GM23338 (cell line): Measurements from ENCODE around the gene TPM2. TPM values are rescaled to one million over a fixed set of nuclear protein-coding genes. Genes with fewer than 3 reads are reported as not detected.

Experiments
- ATAC-seq: fragments of 200-7000 bp; cut with Tn5 transposase; 3 replicates; pipeline ENCODE4 v1.9.1; 2020
- DNase-seq: peaks from one replicate; pipeline ENCODE4 v3.0.0-alpha.2; 2015; ENCODE audit warnings: low spot score
- H2AFZ ChIP-seq: fragments of 200-600 bp; sonication (generic); 2 replicates; pipeline ENCODE4 v1.8.0; 2016; ENCODE audit warnings: antibody characterized with exemption, mild to moderate bottlenecking, moderate library complexity
- H3F3A ChIP-seq: fragments of 200-600 bp; sonication (generic); replicated peaks from 2 replicates; pipeline ENCODE4 v1.8.0; 2017; ENCODE audit warnings: antibody characterized with exemption, mixed run types, low read depth
- H3K27ac ChIP-seq: fragments of 200-600 bp; sonication (generic); 2 replicates; pipeline ENCODE4 v1.6.1; 2016; ENCODE audit warnings: low read depth
- H3K27me3 ChIP-seq: fragments of 200-600 bp; sonication (generic); 2 replicates; pipeline ENCODE4 v1.8.0; 2016; ENCODE audit warnings: mild to moderate bottlenecking, mixed run types, moderate library complexity; ENCODE audit not compliant: insufficient read depth
- H3K36me3 ChIP-seq: fragments of 200-600 bp; sonication (generic); 2 replicates; pipeline ENCODE4 v1.8.0; 2016; ENCODE audit warnings: mild to moderate bottlenecking; ENCODE audit not compliant: insufficient read depth
- H3K4me1 ChIP-seq: fragments of 200-600 bp; sonication (generic); 2 replicates; pipeline ENCODE4 v1.8.0; 2016; ENCODE audit warnings: mild to moderate bottlenecking, moderate library complexity; ENCODE audit not compliant: insufficient read depth
- H3K4me2 ChIP-seq: fragments of 200-600 bp; sonication (generic); 2 replicates; pipeline ENCODE4 v1.7.1; 2017; ENCODE audit warnings: mixed run types
- H3K4me3 ChIP-seq: fragments of 200-600 bp; sonication (generic); 2 replicates; pipeline ENCODE4 v1.6.1; 2016; ENCODE audit warnings: mixed run types
- H3K79me2 ChIP-seq: fragments of 200-600 bp; sonication (generic); replicated peaks from 2 replicates; pipeline ENCODE4 v1.8.0; 2017; ENCODE audit warnings: mild to moderate bottlenecking; ENCODE audit not compliant: insufficient read depth
- H3K9me2 ChIP-seq: fragments of 200-600 bp; sonication (generic); 2 replicates; pipeline ENCODE4 v1.8.0; 2017; ENCODE audit not compliant: insufficient read depth
- H4K20me1 ChIP-seq: fragments of 200-600 bp; sonication (generic); replicated peaks from 2 replicates; pipeline ENCODE4 v1.8.0; 2017; ENCODE audit warnings: mild to moderate bottlenecking; ENCODE audit not compliant: insufficient read depth
- H3K27ac Mint-ChIP-seq: 2 replicates; pipeline ENCODE4 v1.8.0; 2020; ENCODE audit warnings: inconsistent platforms, mild to moderate bottlenecking, moderate library complexity, mixed read lengths
- H3K27me3 Mint-ChIP-seq: 3 replicates; pipeline ENCODE4 v1.8.0; 2022; ENCODE audit warnings: low read depth, mild to moderate bottlenecking, moderate library complexity, mixed read lengths, inconsistent platforms; ENCODE audit not compliant: insufficient read depth, poor library complexity
- H3K36me3 Mint-ChIP-seq: 3 replicates; pipeline ENCODE4 v1.8.0; 2021; ENCODE audit warnings: low read depth, mild to moderate bottlenecking, inconsistent platforms, moderate library complexity, mixed read lengths
- H3K4me1 Mint-ChIP-seq: 3 replicates; pipeline ENCODE4 v1.8.0; 2020; ENCODE audit warnings: mild to moderate bottlenecking, inconsistent platforms, mixed read lengths
- H3K4me3 Mint-ChIP-seq: 3 replicates; pipeline ENCODE4 v1.8.0; 2021; ENCODE audit warnings: moderate library complexity, mild to moderate bottlenecking, inconsistent platforms, mixed read lengths
- H3K9me3 Mint-ChIP-seq: 3 replicates; pipeline ENCODE4 v1.8.0; 2020; ENCODE audit warnings: moderate library complexity, mild to moderate bottlenecking, inconsistent platforms, mixed read lengths
- EZH2 ChIP-seq: fragments of 200-600 bp; sonication (generic); IDR thresholded peaks from one replicate; pipeline ENCODE4 v1.8.0; 2017; ENCODE audit warnings: antibody characterized with exemption, mild to moderate bottlenecking, low read depth; ENCODE audit not compliant: unreplicated experiment
- JUNB ChIP-seq: IDR thresholded peaks from one replicate; pipeline ENCODE4 v1.6.1; 2016; ENCODE audit warnings: antibody characterized with exemption; ENCODE audit not compliant: unreplicated experiment
- NANOG ChIP-seq: IDR thresholded peaks from 2 replicates; pipeline ENCODE4 v1.6.1; 2016; ENCODE audit warnings: antibody characterized with exemption, borderline replicate concordance
- POLR2AphosphoS5 ChIP-seq: IDR thresholded peaks from 2 replicates; pipeline ENCODE4 v1.6.1; 2016; ENCODE audit warnings: antibody characterized with exemption, low read depth
- STAT1 ChIP-seq: IDR thresholded peaks from one replicate; pipeline ENCODE4 v1.6.1; 2016; ENCODE audit warnings: antibody characterized with exemption; ENCODE audit not compliant: unreplicated experiment
- ZNF114 ChIP-seq: fragments of 250-450 bp; sonication (Bioruptor Pico); IDR thresholded peaks from 2 replicates; pipeline ENCODE4 v1.5.0; 2020; ENCODE audit warnings: mild to moderate bottlenecking, moderate library complexity
- ZNF331 ChIP-seq: fragments of 250-450 bp; sonication (Bioruptor Pico); IDR thresholded peaks from 2 replicates; pipeline ENCODE4 v1.5.0; 2020; ENCODE audit warnings: low read depth, mild to moderate bottlenecking, moderate library complexity
- polyA plus RNA-seq: library from polyadenylated mRNA; unstranded; fragments of >200 nt; fragmentation: Nextera tagmentation; extraction: Ambion mirVana; gene quantifications from 2 replicates; pipeline ENCODE4 v1.2.1, GENCODE V29; 2016
- total RNA-seq: library from RNA; depleted of rRNA; stranded (reverse); fragments of >200 nt; shearing (Covaris generic); gene quantifications from 2 replicates; pipeline ENCODE4 v1.2.3, GENCODE V29; 2014
- TF ChIP-seq, protein P1 (sequence below), 2 experiments: fragments of 200-600 bp in 1 of 2; sonication (generic) in 1 of 2; conservative IDR thresholded peaks; 2 replicates each; pipeline versions ENCODE4 v1.5.1 to v1.6.1; 2016 to 2017; ENCODE audit warnings: antibody characterized with exemption in 2 of 2, low read depth in 2 of 2, mild to moderate bottlenecking in 2 of 2, moderate library complexity in 1 of 2
- TF ChIP-seq, protein P2 (sequence below): fragments of 250-450 bp; sonication (Bioruptor Pico); IDR thresholded peaks from 2 replicates; pipeline ENCODE4 v1.5.0; 2020; ENCODE audit warnings: mild to moderate bottlenecking, moderate library complexity

TPM2 gene
- total and polyA plus RNA-seq, 2 experiments from 2014 or later = 116 to 488 TPM

DNA sequence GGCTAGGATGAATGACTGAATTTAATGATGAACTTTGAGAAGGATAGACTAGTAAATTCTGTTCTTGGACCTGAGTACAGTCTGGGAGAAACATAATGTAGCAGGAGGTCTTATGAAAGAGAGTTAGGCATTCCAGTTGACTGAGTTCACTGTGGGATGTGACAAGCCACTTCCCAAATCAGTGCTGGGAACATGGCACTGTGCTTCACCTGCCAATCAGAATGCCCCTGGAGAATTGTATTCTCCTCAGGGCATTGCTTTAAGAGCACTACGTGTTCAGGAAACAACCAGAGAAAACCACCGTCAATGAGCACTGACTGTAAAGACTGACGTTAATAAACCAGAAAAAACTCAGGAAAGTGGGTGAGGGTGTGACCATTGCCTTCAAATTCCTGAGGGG lies 30.4 kb downstream of the TPM2 start:
- H2AFZ ChIP-seq = no peak overlapping the region
- no peak for ATAC-seq
- peaks cover 24% of the 10 kb centered on the region; the same call in 1 of the 2 replicates for H3F3A ChIP-seq
- H3K4me2 ChIP-seq = peak overlapping the region; percentile 92
- H3K27me3 ChIP-seq = peaks cover 4% of the 10 kb centered on the region; the same call in 1 of the 2 replicates
- peak overlapping the region; percentile 97 for H3K4me3 ChIP-seq
- TF ChIP-seq STAT1 (no peak), ZNF331 (CRISPR knock-in tag) (no peak), NANOG (no peak), JUNB (no peak), EZH2 (no peak), ZNF114 (CRISPR knock-in tag) (no peak), POLR2AphosphoS5 (no peak)
- TF ChIP-seq, protein P1, sequence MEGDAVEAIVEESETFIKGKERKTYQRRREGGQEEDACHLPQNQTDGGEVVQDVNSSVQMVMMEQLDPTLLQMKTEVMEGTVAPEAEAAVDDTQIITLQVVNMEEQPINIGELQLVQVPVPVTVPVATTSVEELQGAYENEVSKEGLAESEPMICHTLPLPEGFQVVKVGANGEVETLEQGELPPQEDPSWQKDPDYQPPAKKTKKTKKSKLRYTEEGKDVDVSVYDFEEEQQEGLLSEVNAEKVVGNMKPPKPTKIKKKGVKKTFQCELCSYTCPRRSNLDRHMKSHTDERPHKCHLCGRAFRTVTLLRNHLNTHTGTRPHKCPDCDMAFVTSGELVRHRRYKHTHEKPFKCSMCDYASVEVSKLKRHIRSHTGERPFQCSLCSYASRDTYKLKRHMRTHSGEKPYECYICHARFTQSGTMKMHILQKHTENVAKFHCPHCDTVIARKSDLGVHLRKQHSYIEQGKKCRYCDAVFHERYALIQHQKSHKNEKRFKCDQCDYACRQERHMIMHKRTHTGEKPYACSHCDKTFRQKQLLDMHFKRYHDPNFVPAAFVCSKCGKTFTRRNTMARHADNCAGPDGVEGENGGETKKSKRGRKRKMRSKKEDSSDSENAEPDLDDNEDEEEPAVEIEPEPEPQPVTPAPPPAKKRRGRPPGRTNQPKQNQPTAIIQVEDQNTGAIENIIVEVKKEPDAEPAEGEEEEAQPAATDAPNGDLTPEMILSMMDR (conservative IDR thresholded peaks at IDR 0.05; ENCODE audit: low read depth in 2 of 2) = no peak
- TF ChIP-seq, protein P2, sequence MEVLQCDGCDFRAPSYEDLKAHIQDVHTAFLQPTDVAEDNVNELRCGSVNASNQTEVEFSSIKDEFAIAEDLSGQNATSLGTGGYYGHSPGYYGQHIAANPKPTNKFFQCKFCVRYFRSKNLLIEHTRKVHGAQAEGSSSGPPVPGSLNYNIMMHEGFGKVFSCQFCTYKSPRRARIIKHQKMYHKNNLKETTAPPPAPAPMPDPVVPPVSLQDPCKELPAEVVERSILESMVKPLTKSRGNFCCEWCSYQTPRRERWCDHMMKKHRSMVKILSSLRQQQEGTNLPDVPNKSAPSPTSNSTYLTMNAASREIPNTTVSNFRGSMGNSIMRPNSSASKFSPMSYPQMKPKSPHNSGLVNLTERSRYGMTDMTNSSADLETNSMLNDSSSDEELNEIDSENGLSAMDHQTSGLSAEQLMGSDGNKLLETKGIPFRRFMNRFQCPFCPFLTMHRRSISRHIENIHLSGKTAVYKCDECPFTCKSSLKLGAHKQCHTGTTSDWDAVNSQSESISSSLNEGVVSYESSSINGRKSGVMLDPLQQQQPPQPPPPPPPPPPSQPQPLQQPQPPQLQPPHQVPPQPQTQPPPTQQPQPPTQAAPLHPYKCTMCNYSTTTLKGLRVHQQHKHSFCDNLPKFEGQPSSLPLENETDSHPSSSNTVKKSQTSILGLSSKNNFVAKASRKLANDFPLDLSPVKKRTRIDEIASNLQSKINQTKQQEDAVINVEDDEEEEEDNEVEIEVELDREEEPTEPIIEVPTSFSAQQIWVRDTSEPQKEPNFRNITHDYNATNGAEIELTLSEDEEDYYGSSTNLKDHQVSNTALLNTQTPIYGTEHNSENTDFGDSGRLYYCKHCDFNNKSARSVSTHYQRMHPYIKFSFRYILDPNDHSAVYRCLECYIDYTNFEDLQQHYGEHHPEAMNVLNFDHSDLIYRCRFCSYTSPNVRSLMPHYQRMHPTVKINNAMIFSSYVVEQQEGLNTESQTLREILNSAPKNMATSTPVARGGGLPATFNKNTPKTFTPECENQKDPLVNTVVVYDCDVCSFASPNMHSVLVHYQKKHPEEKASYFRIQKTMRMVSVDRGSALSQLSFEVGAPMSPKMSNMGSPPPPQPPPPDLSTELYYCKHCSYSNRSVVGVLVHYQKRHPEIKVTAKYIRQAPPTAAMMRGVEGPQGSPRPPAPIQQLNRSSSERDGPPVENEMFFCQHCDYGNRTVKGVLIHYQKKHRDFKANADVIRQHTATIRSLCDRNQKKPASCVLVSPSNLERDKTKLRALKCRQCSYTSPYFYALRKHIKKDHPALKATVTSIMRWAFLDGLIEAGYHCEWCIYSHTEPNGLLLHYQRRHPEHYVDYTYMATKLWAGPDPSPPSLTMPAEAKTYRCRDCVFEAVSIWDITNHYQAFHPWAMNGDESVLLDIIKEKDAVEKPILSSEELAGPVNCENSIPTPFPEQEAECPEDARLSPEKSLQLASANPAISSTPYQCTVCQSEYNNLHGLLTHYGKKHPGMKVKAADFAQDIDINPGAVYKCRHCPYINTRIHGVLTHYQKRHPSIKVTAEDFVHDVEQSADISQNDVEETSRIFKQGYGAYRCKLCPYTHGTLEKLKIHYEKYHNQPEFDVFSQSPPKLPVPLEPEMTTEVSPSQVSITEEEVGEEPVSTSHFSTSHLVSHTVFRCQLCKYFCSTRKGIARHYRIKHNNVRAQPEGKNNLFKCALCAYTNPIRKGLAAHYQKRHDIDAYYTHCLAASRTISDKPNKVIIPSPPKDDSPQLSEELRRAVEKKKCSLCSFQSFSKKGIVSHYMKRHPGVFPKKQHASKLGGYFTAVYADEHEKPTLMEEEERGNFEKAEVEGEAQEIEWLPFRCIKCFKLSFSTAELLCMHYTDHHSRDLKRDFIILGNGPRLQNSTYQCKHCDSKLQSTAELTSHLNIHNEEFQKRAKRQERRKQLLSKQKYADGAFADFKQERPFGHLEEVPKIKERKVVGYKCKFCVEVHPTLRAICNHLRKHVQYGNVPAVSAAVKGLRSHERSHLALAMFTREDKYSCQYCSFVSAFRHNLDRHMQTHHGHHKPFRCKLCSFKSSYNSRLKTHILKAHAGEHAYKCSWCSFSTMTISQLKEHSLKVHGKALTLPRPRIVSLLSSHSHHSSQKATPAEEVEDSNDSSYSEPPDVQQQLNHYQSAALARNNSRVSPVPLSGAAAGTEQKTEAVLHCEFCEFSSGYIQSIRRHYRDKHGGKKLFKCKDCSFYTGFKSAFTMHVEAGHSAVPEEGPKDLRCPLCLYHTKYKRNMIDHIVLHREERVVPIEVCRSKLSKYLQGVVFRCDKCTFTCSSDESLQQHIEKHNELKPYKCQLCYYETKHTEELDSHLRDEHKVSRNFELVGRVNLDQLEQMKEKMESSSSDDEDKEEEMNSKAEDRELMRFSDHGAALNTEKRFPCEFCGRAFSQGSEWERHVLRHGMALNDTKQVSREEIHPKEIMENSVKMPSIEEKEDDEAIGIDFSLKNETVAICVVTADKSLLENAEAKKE (CRISPR knock-in tag) = no peak
- no peak overlapping the region for H3K27ac Mint-ChIP-seq
- 0 out of 2 replicates have a peak overlapping the region, but pooled peaks have one; percentile 89 for H3K27ac ChIP-seq
- H3K36me3 Mint-ChIP-seq = peaks cover 49% of the 10 kb centered on the region
- H3K79me2 ChIP-seq = peaks cover 5% of the 10 kb centered on the region; the same call in 1 of the 2 replicates
- peaks cover 47% of the 10 kb centered on the region for H3K4me1 Mint-ChIP-seq
- peaks cover 16% of the 10 kb centered on the region for H3K4me1 ChIP-seq
- no peaks in the 10 kb centered on the region for H3K9me2 ChIP-seq
- no peaks in the 10 kb centered on the region; the same call in none of the 2 replicates for H4K20me1 ChIP-seq
- H3K36me3 ChIP-seq = peaks cover 8% of the 10 kb centered on the region; the same call in 1 of the 2 replicates
- peak overlapping the region; percentile 77 for H3K4me3 Mint-ChIP-seq
- DNase-seq = no peak
- peaks cover 35% of the 10 kb centered on the region for H3K27me3 Mint-ChIP-seq
- peaks cover 3% of the 10 kb centered on the region for H3K9me3 Mint-ChIP-seq
